ENCODE data around the gene COL21A1.

DNA sequence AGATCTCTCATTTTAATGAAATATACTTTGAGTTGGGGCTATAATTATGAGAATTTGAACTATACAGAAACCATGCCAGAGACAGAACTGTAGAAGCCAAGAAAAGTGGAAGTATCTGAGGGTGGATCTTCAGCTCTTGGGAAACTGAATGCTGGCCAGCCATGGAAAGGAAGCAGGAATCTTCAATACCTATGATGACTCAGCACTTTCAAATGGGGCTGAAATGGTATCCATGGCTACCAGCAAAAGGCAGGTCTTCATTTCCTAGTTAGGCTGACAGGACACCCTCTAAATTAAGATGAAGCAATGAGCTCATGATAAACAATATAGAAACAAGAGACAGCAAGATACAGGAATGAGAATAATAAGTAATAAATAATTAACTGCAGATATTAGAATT, 171.3 kb downstream of the COL21A1 start:
- TF ChIP-seq CTCF (IDR thresholded peaks at IDR 0.05) = no peak
- TF ChIP-seq POLR2A (IDR thresholded peaks at IDR 0.05) = no peak
